HG02943 (cell line): ENCODE measurements around the gene SYN1.

Experiments
- ATAC-seq: cut with Tn5 transposase; IDR thresholded peaks from one replicate; pipeline ENCODE4 v1.9.1; 2021; ENCODE audit warnings: mild to moderate bottlenecking, low read depth, moderate library complexity; ENCODE audit not compliant: unreplicated experiment

Gene SYN1

GRCh38 chrX:47574547-47575301 is 44.9 kb downstream of the SYN1 start:
- no peak for ATAC-seq

- ATAC-seq: no peak
Measured at GRCh38 chrX:47574076-47574546, 45.5 kb downstream of the SYN1 start.

- no peak for ATAC-seq
Measured at GRCh38 chrX:47573341-47574075, 46.1 kb downstream of the SYN1 start.

- ATAC-seq: no peak
Measured at GRCh38 chrX:47572773-47573340, 46.8 kb downstream of the SYN1 start.

- ATAC-seq: no peak
Measured at GRCh38 chrX:47571896-47572295, 47.8 kb downstream of the SYN1 start.

- ATAC-seq: no peak
Measured at GRCh38 chrX:47571215-47571614, 48.4 kb downstream of the SYN1 start.

GRCh38 chrX:47570794-47571193 is 48.9 kb downstream of the SYN1 start:
- ATAC-seq: no peak

- ATAC-seq: no peak
Measured at GRCh38 chrX:47568656-47569295, 50.9 kb downstream of the SYN1 start.

GRCh38 chrX:47566841-47567240 is 52.8 kb downstream of the SYN1 start:
- ATAC-seq: no peak

GRCh38 chrX:47564438-47565085 is 55.1 kb downstream of the SYN1 start:
- no peak for ATAC-seq

GRCh38 chrX:47563801-47564315 is 55.8 kb downstream of the SYN1 start:
- no peak for ATAC-seq

GRCh38 chrX:47562615-47563243 is 56.9 kb downstream of the SYN1 start:
- no peak for ATAC-seq

- no peak for ATAC-seq
Measured at GRCh38 chrX:47561659-47562151, 58.0 kb downstream of the SYN1 start.

- peak; percentile 90 for ATAC-seq
Measured at GRCh38 chrX:47560934-47561658, 58.6 kb downstream of the SYN1 start, which contains the start of gene ARAF. Gene ARAF, plus strand, starts transcription at chrX:47561205. Its CDS starts 1,763 bp downstream, at chrX:47562968.

GRCh38 chrX:47560179-47560933 is 59.3 kb downstream of the SYN1 start:
- no peak for ATAC-seq

GRCh38 chrX:47558436-47558835 is 61.2 kb downstream of the SYN1 start:
- no peak for ATAC-seq

- peak; percentile 89 for ATAC-seq
Measured at GRCh38 chrX:47556045-47556623, 63.5 kb downstream of the SYN1 start.

GRCh38 chrX:47543496-47543895 is 76.2 kb downstream of the SYN1 start:
- ATAC-seq: no peak
